ENCODE data around the gene MB21D2.
A peak's percentile ranks its signal among the peaks of the same experiment; 100 is the strongest.
"Not testable (repeated sequence)": the region's sequence is repeated elsewhere in the genome, so short reads cannot be mapped to it uniquely, and the experiment has no call there.

The MB21D2 gene

GRCh38 chr3:192799721-192800120, 117.9 kb downstream of the MB21D2 start:
- no peak for DNase-seq

GRCh38 chr3:192795021-192795420, 122.6 kb downstream of the MB21D2 start:
- no peak for DNase-seq

- DNase-seq = no peak
Measured at GRCh38 chr3:192794216-192794615, 123.4 kb downstream of the MB21D2 start.

- not testable (repeated sequence) for DNase-seq
Measured at GRCh38 chr3:192788816-192789515, 128.7 kb downstream of the MB21D2 start.

- DNase-seq = no peak
Measured at GRCh38 chr3:192778508-192778907, 139.1 kb downstream of the MB21D2 start.

GRCh38 chr3:192774341-192774740, 143.3 kb downstream of the MB21D2 start:
- not testable (repeated sequence) for DNase-seq

- DNase-seq = peak; percentile 27
Measured at GRCh38 chr3:192772240-192772894, 145.3 kb downstream of the MB21D2 start.

GRCh38 chr3:192758654-192759053, 159.0 kb downstream of the MB21D2 start:
- no peak for DNase-seq

GRCh38 chr3:192751148-192751547, 166.5 kb downstream of the MB21D2 start:
- no peak for DNase-seq

- DNase-seq = no peak
Measured at GRCh38 chr3:192750201-192750600, 167.5 kb downstream of the MB21D2 start.

- no peak for DNase-seq
Measured at GRCh38 chr3:192747746-192748145, 169.9 kb downstream of the MB21D2 start.

- no peak for DNase-seq
Measured at GRCh38 chr3:192747145-192747544, 170.5 kb downstream of the MB21D2 start.

Data from NCI-H1105 (cell line).